Esophagus (tissue), 2 donors: ENCODE measurements around the gene WAPL. TPM values are rescaled to one million over a fixed set of nuclear protein-coding genes. Genes with fewer than 3 reads are reported as not detected.
A peak's percentile ranks its signal among the peaks of the same experiment; 100 is the strongest.
"Not testable (repeated sequence)": the region's sequence is repeated elsewhere in the genome, so short reads cannot be mapped to it uniquely, and the experiment has no call there.

Experiments used
- H3K27ac ChIP-seq, 2 donors: one replicate each; pipeline ENCODE4 v1.5.1; 2013; ENCODE audit warnings: low read depth in 2 of 2, mild to moderate bottlenecking in 2 of 2, inconsistent platforms in 1 of 2, low read length in 1 of 2, moderate library complexity in 1 of 2
- H3K27me3 ChIP-seq, 2 donors: one replicate each; pipeline ENCODE4 v1.6.1; 2013; ENCODE audit warnings: low read length in 2 of 2, control low read depth in 1 of 2, mild to moderate bottlenecking in 1 of 2; ENCODE audit not compliant: insufficient read depth in 2 of 2, control insufficient read depth in 1 of 2
- H3K36me3 ChIP-seq, 2 donors: one replicate each; pipeline ENCODE4 v1.6.1; 2013; ENCODE audit warnings: low read length in 1 of 2; ENCODE audit not compliant: control insufficient read depth in 2 of 2, insufficient read depth in 2 of 2
- H3K4me1 ChIP-seq, 2 donors: one replicate each; pipeline ENCODE4 v1.6.1; 2013; ENCODE audit warnings: low read length in 1 of 2; ENCODE audit not compliant: control insufficient read depth in 2 of 2, insufficient read depth in 2 of 2
- H3K4me3 ChIP-seq, 2 donors: one replicate each; pipeline ENCODE4 v1.5.1; 2013; ENCODE audit warnings: low read length in 2 of 2, mild to moderate bottlenecking in 2 of 2, low read depth in 1 of 2, moderate library complexity in 1 of 2
- H3K9me3 ChIP-seq, 2 donors: one replicate each; pipeline ENCODE4 v1.6.1; 2013; ENCODE audit warnings: mild to moderate bottlenecking in 2 of 2, low read depth in 1 of 2, low read length in 1 of 2, moderate library complexity in 1 of 2; ENCODE audit not compliant: control insufficient read depth in 2 of 2, insufficient read depth in 1 of 2
- WGBS, 2 donors: extraction: QIAGEN DNeasy Blood & Tissue Kit; methylation state at CpG; one replicate each; pipeline ENCODE4 v1.1.7; 2013; 5-methylcytosine and 5-hydroxymethylcytosine counted together
- polyA plus RNA-seq, 2 donors: library from polyadenylated mRNA; stranded (reverse); fragments of 200-250 nt; gene quantifications; one replicate each; pipeline ENCODE4 v1.2.3, GENCODE V29; 2013
- donor health status: healthy with polysubstance abuse.
- donor health status: Bipolar disorder and iron deficiency.

WAPL gene
- polyA plus RNA-seq, 2 donors: 9.9 to 13.5 TPM

DNA sequence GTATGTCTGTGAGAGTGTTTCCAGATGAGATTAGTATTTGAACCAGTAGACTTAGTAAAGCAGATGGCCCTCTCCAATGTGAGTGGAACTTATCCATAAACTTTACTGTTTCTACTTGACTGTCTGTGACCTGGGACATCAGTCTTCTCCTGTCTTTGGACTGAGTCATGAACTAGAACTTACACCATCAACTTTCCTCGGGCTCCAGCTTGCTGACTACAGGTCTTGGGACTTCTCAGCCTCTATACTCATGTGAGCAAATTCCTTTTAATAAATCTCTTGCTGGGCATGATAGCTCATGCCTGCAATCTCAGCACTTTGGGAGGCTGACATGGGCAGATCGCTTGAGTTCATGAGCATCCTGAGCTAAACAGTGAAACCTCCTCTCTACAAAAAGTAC, 25.7 kb upstream of the WAPL start:
- Histone ChIP-seq H3K27me3 (no peaks in the 10 kb centered on the region), H3K4me1 (no peaks in the 10 kb centered on the region), H3K36me3 (no peaks in the 10 kb centered on the region), H3K9me3 (no peaks in the 10 kb centered on the region), H3K27ac (no peak overlapping the region), H3K4me3 (no peak overlapping the region)
- 80 to 81% methylated on average over 2 of the region's 2 CpGs for WGBS, 2 donors

DNA sequence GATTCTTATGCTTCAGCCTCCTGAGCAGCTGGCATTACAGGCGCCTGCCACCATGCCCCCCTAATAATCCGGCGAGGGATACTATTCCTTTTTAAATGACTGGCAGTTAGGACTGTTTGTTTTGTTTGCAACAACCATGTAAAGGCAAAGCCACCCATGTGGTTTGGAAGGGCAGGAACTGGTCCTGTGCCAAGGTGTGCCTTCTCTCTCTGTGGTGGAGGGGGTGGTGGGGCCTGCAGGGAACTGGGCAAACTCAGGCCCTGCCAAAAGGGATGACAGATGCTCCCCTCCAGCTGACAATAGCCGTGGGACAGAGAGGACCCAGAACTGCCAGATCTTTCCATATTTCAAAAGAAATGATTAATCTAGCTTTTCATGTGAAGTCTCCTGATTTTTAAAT, 23.5 kb upstream of the WAPL start:
- Histone ChIP-seq H3K27ac (no peak overlapping the region), H3K36me3 (no peaks in the 10 kb centered on the region), H3K4me3 (no peak overlapping the region), H3K4me1 (peaks cover 0 to 2% of the 10 kb centered on the region in 2 donors), H3K27me3 (no peaks in the 10 kb centered on the region), H3K9me3 (no peaks in the 10 kb centered on the region)
- 34 to 53% methylated on average over 4 of the region's 4 CpGs for WGBS, 2 donors

DNA sequence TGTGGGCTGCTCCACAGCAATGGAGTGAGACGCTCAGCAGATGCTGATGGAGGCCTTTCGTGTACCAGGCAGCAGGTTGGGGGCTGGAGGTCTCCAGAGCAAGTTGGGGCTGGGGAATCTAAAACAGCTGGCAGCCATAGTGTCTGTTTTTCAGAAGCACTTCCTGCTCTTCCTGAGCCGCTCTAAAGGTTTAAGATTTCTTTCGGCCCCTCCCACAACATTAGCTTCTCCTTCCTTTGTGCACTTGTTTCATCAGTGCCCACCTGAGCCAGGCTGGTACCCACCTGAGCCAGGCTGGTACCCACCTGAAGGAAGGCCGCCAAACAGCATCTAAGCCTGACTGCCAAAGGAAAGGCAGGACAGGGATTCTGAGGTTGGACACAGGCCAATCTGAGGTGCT, 18.4 kb upstream of the WAPL start:
- no peak overlapping the region for H3K27ac ChIP-seq
- no peaks in the 10 kb centered on the region for H3K9me3 ChIP-seq
- H3K4me1 ChIP-seq: peaks cover 5 to 6% of the 10 kb centered on the region in 2 donors
- WGBS, 2 donors: 76 to 77% methylated on average over 5 of the region's 5 CpGs
- H3K4me3 ChIP-seq: no peak overlapping the region
- H3K27me3 ChIP-seq: no peaks in the 10 kb centered on the region
- H3K36me3 ChIP-seq: no peaks in the 10 kb centered on the region

DNA sequence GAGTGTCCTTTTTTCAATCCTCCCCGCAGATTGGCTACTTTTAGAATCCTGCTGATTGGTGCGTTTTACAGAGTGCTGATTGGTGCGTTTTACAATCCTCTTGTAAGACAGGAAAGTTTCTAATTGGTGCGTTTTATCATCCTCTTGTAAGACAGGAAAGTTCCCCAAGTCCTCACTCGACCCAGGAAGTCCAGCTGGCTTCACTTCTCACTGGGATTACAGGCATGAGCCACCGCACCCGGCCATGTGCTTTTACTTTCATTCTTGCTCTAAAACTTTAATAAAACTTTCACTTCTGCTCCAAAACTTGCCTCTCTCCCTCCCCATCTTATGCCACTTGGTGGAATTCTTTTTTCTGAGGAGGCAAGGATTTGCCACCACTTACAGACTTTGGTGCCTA, 17.0 kb upstream of the WAPL start:
- Histone ChIP-seq H3K27me3 (no peaks in the 10 kb centered on the region), H3K9me3 (no peaks in the 10 kb centered on the region), H3K27ac (no peak overlapping the region), H3K36me3 (no peaks in the 10 kb centered on the region), H3K4me3 (no peak overlapping the region), H3K4me1 (peaks cover 7% of the 10 kb centered on the region in 2 donors)
- WGBS, 2 donors: 65 to 67% methylated on average over 7 of the region's 7 CpGs

DNA sequence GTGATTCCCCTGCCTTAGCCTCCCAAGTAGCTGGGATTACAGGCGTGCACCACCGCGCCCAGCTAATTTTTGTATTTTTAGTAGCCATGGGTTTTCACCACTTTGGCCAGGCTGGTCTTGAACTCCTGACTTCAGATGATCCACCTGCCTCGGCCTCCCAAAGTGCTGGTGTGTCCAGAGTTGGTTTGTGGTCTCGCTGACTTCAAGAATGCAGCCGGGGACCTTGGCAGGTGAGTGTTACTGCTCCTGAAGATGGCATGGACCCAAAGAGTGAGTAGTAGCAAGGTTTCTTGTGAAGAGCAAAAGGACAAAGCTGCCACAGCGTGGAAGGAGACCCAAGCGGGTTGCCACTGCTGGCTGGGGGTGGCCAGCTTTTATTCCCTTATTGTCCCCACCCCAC, 16.4 kb upstream of the WAPL start:
- WGBS, 2 donors: 96 to 97% methylated on average over 8 of the region's 8 CpGs
- H3K4me1 ChIP-seq, H3K36me3 ChIP-seq: not testable (repeated sequence)

DNA sequence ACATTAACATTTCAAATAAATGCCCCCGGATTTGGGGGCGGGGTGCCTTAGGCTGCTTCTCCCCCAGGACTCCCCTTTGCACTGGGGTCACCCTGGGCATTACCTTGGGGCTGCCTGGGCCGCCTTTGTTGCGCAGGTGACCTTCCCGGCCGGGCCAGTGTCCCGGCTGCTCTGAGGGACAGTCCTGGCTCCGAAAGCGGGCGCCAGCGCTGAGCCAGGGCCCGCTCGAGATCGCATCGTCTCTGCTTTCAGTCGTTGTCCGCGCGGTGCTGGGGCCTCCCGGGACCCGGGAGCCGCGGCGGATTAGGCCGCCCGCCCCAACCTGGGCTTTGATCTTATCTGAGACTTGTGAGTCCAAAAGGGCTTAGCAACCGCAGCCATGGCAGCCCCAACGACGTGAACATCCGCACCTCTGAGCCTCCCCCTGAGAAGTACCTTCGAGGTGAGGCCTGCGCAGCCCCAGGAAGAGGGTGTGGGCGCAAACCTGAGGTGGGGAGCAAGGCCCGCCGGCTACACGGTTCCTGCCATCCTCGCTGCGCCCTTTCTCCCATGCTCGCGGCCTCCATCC, 14.8 kb upstream of the WAPL start:
- Histone ChIP-seq H3K4me3 (peak overlapping the region; percentile 16 to 59), H3K27ac (no peak overlapping the region), H3K9me3 (no peaks in the 10 kb centered on the region), H3K4me1 (peaks cover 7% of the 10 kb centered on the region in 2 donors), H3K27me3 (no peaks in the 10 kb centered on the region), H3K36me3 (no peaks in the 10 kb centered on the region)
- 50 to 51% methylated on average over 40 of the region's 40 CpGs for WGBS, 2 donors

More for the DNA sequence above, 16.4 kb upstream of the WAPL start:
- H3K27ac ChIP-seq, H3K9me3 ChIP-seq, H3K4me3 ChIP-seq, H3K27me3 ChIP-seq: not testable (repeated sequence)

DNA sequence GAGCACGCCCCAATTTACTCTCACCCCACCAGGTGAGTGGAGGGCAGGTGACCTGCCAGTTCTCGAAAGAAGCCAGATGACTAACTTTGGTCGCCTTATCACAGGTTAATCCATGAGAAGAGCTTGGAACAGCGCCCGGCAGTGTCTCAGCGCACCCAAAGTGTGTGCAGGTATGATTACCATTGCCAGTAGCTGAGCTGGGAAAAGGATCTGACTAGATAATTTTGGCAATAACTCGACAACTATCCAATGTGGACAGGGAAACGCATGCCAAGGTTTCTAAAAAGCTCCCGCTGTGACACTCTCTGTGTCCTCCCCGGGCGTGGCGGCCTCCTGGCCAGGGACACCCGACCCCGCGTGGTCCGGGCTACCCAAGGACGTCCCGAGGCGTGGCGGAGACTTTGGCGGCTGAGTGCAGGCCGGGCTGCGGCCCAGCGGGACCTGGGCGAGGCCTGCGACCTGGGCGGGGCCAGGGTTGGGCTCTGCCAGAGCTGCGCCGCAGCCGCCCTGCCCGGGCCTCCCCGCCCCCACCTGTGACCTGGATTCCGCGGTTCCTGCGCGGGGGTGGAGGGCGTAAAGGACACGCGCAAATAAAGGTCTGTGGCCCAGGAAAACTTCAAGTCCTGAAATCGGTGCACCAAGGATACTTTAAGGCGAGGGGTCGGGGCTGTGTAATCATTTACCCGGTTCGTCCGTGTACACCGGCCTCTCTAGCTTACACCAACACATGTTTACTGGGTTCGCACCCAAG, 13.7 kb upstream of the WAPL start:
- H3K27ac ChIP-seq: peak overlapping the region; percentile 85
- H3K27me3 ChIP-seq: no peaks in the 10 kb centered on the region
- no peaks in the 10 kb centered on the region for H3K36me3 ChIP-seq
- no peaks in the 10 kb centered on the region for H3K9me3 ChIP-seq
- WGBS, 2 donors: 21 to 24% methylated on average over 43 to 47 of the region's 47 CpGs
- H3K4me3 ChIP-seq: peak overlapping the region; percentile 58 to 59
- peaks cover 7% of the 10 kb centered on the region in 2 donors for H3K4me1 ChIP-seq

DNA sequence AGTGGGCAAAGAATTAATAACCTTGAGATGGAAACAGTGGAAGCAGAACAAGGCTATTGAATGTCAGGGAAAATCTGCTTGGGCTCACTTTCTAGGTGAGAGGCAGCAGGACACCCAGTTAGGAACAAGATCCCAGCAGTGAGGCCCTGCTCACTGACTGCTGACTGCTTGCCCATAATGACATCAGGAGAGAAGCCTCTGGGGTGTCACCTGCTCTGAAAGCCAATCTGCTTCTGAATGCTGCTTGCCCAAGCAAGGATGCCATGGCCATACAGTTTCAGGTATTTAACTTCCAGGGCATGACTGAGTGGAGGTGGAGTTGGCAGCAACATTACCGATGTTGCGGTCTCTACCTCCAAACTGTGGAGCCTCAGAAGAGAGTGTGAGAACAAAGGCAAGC, 11.7 kb upstream of the WAPL start:
- 90 to 92% methylated on average over 2 of the region's 2 CpGs for WGBS, 2 donors
- Histone ChIP-seq H3K4me3 (no peak overlapping the region), H3K27me3 (no peaks in the 10 kb centered on the region), H3K27ac (no peak overlapping the region), H3K9me3 (no peaks in the 10 kb centered on the region), H3K4me1 (peaks cover 5 to 7% of the 10 kb centered on the region in 2 donors), H3K36me3 (no peaks in the 10 kb centered on the region)

DNA sequence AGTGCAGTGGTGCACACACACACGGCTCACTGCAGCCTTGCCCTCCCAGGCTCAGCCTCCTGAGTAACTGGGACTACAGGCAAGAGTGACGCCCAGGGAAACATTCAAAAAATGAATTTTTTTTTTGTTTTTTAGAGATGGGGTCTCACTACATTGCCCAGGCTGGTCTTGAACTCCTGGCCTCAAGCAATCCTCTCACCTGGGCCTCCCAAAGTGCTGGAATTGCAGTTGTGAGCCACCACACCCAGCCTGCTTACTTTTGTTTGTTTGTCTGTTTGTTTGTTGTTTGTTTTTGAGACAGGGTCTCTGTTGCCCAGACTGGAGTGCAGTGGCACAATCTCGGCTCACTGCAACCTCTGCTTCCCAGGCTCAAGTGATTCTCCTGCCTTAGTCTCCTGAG, 7.1 kb upstream of the WAPL start:
- not testable (repeated sequence) for H3K4me1 ChIP-seq, H3K9me3 ChIP-seq, H3K36me3 ChIP-seq, H3K27me3 ChIP-seq, H3K4me3 ChIP-seq, H3K27ac ChIP-seq
- 90 to 92% methylated on average over 3 of the region's 3 CpGs for WGBS, 2 donors

DNA sequence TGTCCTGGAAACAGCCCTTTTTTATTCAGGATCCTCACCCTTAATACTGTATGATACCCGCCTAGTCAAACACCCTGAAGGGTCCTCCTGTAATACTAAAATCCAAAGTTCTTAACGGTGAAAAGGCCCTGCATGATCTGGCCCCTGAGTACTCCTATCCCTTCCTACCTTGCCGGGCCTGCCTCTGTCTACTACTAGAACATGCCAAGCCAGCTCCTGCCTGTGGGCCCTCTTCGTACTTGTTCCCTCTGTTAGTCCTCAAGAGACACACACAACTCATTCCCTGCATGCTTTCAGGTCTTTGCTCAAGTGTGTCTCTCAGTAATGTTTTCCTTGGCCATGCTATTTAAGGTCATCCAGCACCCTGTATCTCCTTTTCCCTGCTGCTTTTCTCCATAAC, 5.0 kb upstream of the WAPL start:
- Histone ChIP-seq H3K4me1 (peaks cover 0 to 4% of the 10 kb centered on the region in 2 donors), H3K27ac (no peak overlapping the region)
- 89 to 90% methylated on average over 4 of the region's 4 CpGs for WGBS, 2 donors

More for the DNA sequence above, 5.0 kb upstream of the WAPL start:
- Histone ChIP-seq H3K36me3 (no peaks in the 10 kb centered on the region), H3K4me3 (no peak overlapping the region), H3K9me3 (no peaks in the 10 kb centered on the region), H3K27me3 (no peaks in the 10 kb centered on the region)
